GM12873 (cell line): Measurements from ENCODE around the gene ZNF232.

Experiments
- TF ChIP-seq, protein P1 (sequence below): IDR thresholded peaks from 2 replicates; pipeline ENCODE4 v1.5.1; 2012; ENCODE audit warnings: low read depth, mild to moderate bottlenecking, moderate library complexity, low read length, control low read depth; ENCODE audit not compliant: insufficient read depth; ENCODE audit errors: missing control alignments

The ZNF232 gene

DNA sequence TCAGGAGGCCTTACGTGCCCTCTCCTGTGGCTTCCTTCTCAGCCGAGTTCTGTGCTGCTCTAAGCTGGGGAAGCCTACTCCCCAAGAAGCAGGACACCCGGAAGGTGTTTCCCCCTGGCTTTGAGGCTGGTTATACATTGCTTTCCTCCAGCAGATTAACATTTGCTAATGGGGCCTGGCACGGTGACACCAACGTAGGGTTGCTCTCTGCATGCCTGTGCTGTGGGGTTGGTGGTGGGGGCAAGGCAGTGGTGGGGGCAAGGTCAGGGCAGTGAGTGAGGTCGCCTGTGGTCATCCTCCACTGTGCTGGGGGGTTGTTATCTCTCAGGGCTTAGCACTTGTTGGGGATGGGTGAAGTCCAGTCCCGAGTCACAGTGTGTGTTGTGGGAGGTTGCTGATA lies 8.4 kb upstream of the ZNF232 start:
- TF ChIP-seq, protein P1, sequence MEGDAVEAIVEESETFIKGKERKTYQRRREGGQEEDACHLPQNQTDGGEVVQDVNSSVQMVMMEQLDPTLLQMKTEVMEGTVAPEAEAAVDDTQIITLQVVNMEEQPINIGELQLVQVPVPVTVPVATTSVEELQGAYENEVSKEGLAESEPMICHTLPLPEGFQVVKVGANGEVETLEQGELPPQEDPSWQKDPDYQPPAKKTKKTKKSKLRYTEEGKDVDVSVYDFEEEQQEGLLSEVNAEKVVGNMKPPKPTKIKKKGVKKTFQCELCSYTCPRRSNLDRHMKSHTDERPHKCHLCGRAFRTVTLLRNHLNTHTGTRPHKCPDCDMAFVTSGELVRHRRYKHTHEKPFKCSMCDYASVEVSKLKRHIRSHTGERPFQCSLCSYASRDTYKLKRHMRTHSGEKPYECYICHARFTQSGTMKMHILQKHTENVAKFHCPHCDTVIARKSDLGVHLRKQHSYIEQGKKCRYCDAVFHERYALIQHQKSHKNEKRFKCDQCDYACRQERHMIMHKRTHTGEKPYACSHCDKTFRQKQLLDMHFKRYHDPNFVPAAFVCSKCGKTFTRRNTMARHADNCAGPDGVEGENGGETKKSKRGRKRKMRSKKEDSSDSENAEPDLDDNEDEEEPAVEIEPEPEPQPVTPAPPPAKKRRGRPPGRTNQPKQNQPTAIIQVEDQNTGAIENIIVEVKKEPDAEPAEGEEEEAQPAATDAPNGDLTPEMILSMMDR, result no peak

DNA sequence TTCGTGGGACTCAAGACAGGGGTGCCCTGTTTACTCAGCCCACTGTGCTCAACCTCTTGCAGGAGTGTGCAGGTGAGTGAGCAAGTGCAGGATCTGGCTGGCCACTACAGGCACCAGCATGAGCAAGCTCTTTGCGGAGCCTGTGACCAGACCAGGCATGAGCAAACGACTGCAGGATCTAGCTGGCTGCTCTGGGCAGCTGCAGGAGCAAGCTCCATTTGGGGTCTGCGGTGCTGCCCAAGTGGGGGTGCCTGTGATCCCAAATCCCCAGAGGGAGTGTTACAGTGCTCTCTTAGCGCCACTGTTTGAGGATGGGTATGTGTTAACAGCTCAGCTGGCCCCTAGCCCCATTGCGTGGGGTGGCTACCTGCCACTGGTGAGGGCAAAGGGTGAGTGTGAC lies 6.5 kb upstream of the ZNF232 start:
- TF ChIP-seq, protein P1, result no peak

DNA sequence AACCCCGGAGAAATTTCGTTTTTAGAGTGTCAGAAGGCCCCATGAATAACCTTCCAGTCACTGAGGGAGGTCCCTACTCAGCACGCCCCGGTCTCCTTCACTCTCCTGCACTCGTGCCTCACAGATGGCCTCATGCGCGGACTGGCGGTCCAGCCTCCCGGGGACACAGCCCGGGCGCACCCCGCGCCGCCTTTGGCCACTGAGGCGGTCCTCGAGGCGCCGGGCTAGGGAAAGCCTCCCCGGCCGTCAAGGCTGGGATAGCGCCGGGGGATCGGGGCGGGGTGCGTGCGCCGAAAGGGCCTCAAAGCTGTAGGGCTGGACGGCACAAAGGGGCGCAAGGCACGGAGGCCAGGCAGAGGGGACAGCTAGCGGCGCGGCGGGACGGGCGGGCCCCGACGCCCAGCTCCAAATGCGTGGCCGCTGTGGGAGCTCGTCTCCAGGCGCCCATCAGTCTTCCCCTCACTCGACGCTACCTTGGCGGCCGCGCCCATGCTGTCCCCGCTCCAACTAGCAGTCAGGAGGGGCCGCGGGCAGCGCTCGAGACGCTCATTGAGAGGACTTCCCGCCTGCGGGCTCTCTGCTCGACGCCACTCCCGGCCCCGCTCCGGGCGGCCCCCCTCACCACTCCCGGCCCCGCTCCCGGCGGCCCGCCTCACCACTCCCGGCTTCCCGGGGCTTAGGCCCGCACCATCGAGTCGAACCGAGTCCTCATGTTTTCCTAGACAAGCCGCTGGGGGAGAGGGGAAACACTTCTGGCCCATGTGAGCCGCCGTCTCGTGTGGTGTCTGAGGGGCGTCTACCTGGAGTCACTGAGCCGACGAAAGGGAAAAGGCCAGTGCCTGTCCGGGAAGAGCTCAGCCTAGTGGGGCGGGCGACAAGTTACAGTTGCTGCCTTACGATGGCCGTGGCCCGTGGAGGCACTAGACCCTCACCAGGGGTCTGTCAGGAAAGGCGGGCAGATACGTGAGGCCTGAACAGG lies 4.3 kb upstream of the ZNF232 start, which contains the start of gene USP6:
Gene USP6 (plus strand): TSS at position 360 of the 979 bp plus-strand sequence. CDS start 14,336 bp downstream, outside the sequence.
- TF ChIP-seq, protein P1, result no peak

DNA sequence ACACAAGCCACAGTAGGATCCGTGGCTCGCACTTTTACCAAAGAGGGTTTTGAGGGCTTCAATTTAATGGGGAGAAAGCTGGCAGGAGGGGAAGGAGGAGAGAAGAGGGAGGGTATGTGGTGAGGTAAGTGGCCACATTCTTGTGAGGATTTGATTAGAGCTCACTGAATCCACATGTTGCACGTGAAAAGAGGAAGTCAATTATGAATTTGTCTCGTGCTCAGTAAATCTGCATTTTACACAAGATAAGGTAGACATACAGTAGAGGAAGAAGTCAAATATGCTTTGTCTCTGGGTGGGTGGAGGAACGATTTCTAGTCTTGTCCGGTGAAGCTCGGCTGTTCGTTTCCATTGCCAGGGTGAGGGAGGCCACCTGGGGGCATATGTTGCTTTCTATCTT lies 862 bp downstream of the ZNF232 start:
- TF ChIP-seq, protein P1, result no peak

DNA sequence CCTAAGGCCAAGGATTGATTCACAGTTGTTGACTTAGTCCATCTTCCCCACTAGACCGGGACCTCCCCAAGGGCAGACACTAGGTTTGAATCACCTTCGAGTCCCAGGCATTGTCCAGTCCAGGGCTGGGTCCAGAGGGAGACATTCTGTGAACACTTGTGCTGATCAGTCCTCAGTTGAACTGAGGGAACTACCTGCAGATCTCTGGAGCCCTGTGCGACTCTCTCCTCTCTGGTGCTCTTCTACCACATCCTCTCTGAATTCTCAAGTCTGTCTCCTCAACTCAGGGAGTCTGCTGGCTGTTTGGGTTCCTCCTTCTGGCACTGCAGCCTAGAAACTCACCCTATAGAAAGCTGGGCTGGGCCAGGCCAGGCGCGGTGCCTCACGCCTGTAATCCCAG lies 10.8 kb downstream of the ZNF232 start:
- TF ChIP-seq, protein P1, result no peak

DNA sequence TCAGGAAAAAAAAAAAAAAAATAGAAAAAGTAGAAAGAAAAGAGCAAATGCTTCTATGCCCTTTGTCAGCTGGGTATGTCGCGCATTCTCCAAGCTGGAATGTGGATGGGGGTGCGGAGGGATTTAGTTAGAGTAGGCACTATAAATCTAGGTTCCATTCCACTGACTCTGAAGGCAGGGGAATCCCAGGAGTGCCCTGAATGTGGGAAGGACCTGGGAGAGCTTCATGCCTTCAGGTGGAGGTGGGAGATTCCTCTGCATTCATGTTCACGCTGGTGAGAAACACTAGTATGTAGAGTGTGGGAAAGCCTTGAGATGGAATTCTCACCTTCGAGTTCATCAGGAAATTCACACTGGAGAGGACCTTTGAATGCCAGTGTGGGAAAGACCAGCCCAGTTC lies 12.4 kb downstream of the ZNF232 start:
- TF ChIP-seq, protein P1, result no peak

DNA sequence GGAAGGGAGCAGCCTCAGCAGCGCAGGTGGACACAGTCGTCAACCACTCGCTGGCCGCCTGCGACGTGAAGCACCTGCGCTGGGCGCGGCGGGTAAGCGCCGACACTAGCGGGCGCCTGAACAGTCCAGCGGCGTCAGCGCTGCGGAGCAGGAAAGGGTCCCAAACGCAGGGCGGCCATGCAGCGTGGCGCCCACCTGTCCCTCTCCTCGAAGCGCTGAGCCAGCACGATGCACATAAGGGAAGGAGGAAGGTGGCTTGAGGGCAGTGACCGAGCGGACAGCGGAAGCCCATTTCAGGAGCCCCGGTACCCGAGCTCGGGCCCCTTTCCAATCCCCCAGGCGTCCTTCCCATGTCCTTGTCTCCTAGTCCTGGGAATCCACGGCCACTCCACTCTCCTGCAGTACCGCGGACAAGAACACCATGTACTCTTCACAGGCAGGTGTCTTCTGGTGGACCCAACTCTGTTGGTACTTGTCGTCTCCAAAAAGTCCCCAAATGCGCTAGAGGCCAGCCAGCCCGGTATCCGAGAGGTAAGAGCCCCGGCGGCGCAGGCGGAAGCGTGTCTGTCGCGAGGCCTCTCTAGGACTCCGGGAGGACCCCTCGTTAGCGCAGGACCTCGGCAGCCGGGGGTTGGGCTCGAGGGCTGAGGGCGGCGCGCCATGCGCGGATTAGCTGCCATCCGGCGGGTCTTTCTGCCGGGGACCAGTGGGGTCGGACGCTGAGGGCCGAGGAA lies 14.4 kb downstream of the ZNF232 start:
- TF ChIP-seq, protein P1, result no peak
